Loucy (cell line): ENCODE measurements around the gene PTTG1IP.

Experiments used
- H2AFZ ChIP-seq: fragments of 200-600 bp; sonication (generic); 2 replicates; pipeline ENCODE4 v1.6.0; 2016; ENCODE audit warnings: antibody characterized with exemption, mild to moderate bottlenecking, low read length, moderate library complexity
- H3F3A ChIP-seq: fragments of 200-600 bp; 2 replicates; pipeline ENCODE4 v1.6.0; 2016; ENCODE audit warnings: antibody characterized with exemption, low read depth, mild to moderate bottlenecking
- H3K27me3 ChIP-seq: fragments of 200-600 bp; sonication (generic); 2 replicates; pipeline ENCODE4 v1.6.1; 2014; ENCODE audit warnings: low read length, mild to moderate bottlenecking; ENCODE audit not compliant: insufficient read depth, poor library complexity, severe bottlenecking
- H3K36me3 ChIP-seq: fragments of 200-600 bp; sonication (generic); 2 replicates; pipeline ENCODE4 v1.6.1; 2016; ENCODE audit warnings: low read length; ENCODE audit not compliant: insufficient read depth
- H3K4me1 ChIP-seq: fragments of 200-600 bp; sonication (generic); 2 replicates; pipeline ENCODE4 v1.5.1; 2014; ENCODE audit warnings: low read length, mild to moderate bottlenecking; ENCODE audit not compliant: insufficient read depth, poor library complexity, severe bottlenecking
- H3K4me2 ChIP-seq: fragments of 200-600 bp; sonication (generic); 2 replicates; pipeline ENCODE4 v1.6.0; 2014; ENCODE audit warnings: antibody characterized with exemption, low read length, low read depth, mild to moderate bottlenecking; ENCODE audit not compliant: poor library complexity, severe bottlenecking
- H3K4me3 ChIP-seq: fragments of 200-600 bp; sonication (generic); 2 replicates; pipeline ENCODE4 v1.5.1; 2014; ENCODE audit warnings: low read length, mild to moderate bottlenecking, mixed read lengths; ENCODE audit not compliant: poor library complexity, severe bottlenecking
- H3K79me2 ChIP-seq: fragments of 200-600 bp; sonication (generic); 2 replicates; pipeline ENCODE4 v1.6.1; 2014; ENCODE audit warnings: low read length; ENCODE audit not compliant: insufficient read depth
- H3K9ac ChIP-seq: fragments of 200-600 bp; sonication (generic); 2 replicates; pipeline ENCODE4 v1.6.0; 2014; ENCODE audit warnings: mild to moderate bottlenecking, low read depth, low read length, moderate library complexity; ENCODE audit not compliant: poor library complexity, severe bottlenecking
- H3K9me2 ChIP-seq: fragments of 200-600 bp; sonication (generic); replicated peaks from 2 replicates; pipeline ENCODE4 v1.6.1; 2016; ENCODE audit warnings: low read depth, low read length, mixed read lengths
- H3K9me3 ChIP-seq: fragments of 200-600 bp; sonication (generic); 2 replicates; pipeline ENCODE4 v1.6.1; 2014; ENCODE audit warnings: mild to moderate bottlenecking, antibody characterized with exemption, low read length, low read depth; ENCODE audit not compliant: insufficient read depth
- H4K20me1 ChIP-seq: fragments of 200-600 bp; sonication (generic); 2 replicates; pipeline ENCODE4 v1.6.0; 2014; ENCODE audit warnings: antibody characterized with exemption, low read length, mild to moderate bottlenecking; ENCODE audit not compliant: insufficient read depth, poor library complexity, severe bottlenecking
- EZH2phosphoT487 ChIP-seq: fragments of 200-600 bp; IDR thresholded peaks from 2 replicates; pipeline ENCODE4 v1.6.1; 2018; ENCODE audit warnings: antibody characterized with exemption, mild to moderate bottlenecking, moderate library complexity, borderline replicate concordance
- TF ChIP-seq, protein P1 (sequence below): fragments of 200-600 bp; sonication (generic); conservative IDR thresholded peaks from 2 replicates; pipeline ENCODE4 v1.5.1; 2014; ENCODE audit warnings: mild to moderate bottlenecking, antibody characterized with exemption, low read length

Gene PTTG1IP

GRCh38 chr21:44897326-44898010, 24.0 kb upstream of the PTTG1IP start:
- no peaks in the 10 kb centered on the region for H4K20me1 ChIP-seq
- H3K9ac ChIP-seq = no peak overlapping the region
- no peaks in the 10 kb centered on the region for H3F3A ChIP-seq
- no peak for TF ChIP-seq EZH2phosphoT487
- TF ChIP-seq, protein P1, sequence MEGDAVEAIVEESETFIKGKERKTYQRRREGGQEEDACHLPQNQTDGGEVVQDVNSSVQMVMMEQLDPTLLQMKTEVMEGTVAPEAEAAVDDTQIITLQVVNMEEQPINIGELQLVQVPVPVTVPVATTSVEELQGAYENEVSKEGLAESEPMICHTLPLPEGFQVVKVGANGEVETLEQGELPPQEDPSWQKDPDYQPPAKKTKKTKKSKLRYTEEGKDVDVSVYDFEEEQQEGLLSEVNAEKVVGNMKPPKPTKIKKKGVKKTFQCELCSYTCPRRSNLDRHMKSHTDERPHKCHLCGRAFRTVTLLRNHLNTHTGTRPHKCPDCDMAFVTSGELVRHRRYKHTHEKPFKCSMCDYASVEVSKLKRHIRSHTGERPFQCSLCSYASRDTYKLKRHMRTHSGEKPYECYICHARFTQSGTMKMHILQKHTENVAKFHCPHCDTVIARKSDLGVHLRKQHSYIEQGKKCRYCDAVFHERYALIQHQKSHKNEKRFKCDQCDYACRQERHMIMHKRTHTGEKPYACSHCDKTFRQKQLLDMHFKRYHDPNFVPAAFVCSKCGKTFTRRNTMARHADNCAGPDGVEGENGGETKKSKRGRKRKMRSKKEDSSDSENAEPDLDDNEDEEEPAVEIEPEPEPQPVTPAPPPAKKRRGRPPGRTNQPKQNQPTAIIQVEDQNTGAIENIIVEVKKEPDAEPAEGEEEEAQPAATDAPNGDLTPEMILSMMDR = no peak
- no peak overlapping the region for H2AFZ ChIP-seq
- no peak overlapping the region for H3K4me3 ChIP-seq
- H3K36me3 ChIP-seq = peaks cover 47% of the 10 kb centered on the region; the same call in 1 of the 2 replicates
- no peaks in the 10 kb centered on the region for H3K9me3 ChIP-seq
- no peaks in the 10 kb centered on the region for H3K9me2 ChIP-seq
- no peak overlapping the region for H3K4me2 ChIP-seq
- H3K4me1 ChIP-seq = no peaks in the 10 kb centered on the region
- no peaks in the 10 kb centered on the region for H3K79me2 ChIP-seq
- no peaks in the 10 kb centered on the region for H3K27me3 ChIP-seq

DNA sequence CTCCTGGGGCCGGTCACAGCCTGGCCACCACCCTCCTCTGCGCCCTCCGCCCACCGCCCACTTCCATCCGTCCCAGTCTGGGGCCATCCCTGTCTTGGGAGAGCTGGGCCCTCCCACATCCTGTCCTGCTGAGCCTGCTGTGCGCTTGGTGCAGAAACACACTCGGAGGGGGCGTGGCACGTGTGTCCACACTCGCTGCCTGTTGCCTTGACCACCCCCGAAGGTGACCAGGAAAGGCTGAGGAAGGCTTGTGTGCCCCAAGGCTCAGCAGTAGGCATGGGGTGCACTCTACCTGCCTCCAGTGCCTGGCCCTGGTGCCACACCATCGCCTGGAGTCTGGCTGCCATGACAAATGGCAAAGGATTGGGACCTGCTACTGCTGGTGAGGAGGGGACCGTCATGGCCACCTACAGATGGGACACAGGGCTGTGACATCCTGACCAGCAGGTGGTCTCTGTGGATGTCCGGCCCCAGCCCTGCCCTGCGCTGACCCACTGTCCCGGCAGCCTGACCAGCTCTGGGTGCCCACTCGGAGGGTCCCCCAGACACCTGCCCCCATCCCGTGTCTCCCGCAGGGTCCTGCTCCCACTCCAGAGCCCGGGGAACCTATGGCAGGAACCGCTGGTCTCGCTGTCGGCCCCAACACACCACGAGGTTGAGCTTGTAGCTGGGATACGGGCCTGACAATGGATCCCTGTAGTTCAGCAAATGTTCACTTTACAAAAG, 23.2 kb upstream of the PTTG1IP start:
- H3K27me3 ChIP-seq = no peaks in the 10 kb centered on the region
- peaks cover 39% of the 10 kb centered on the region; the same call in 1 of the 2 replicates for H3K36me3 ChIP-seq
- no peaks in the 10 kb centered on the region for H3K4me1 ChIP-seq
- H3K9ac ChIP-seq = no peak overlapping the region
- H3K9me2 ChIP-seq = no peaks in the 10 kb centered on the region
- H3K4me2 ChIP-seq = no peak overlapping the region
- H3F3A ChIP-seq = no peaks in the 10 kb centered on the region
- no peaks in the 10 kb centered on the region for H3K9me3 ChIP-seq
- H3K79me2 ChIP-seq = no peaks in the 10 kb centered on the region
- TF ChIP-seq, protein P1 = no peak
- no peak for TF ChIP-seq EZH2phosphoT487
- H4K20me1 ChIP-seq = no peaks in the 10 kb centered on the region
- H2AFZ ChIP-seq = no peak overlapping the region
- no peak overlapping the region for H3K4me3 ChIP-seq

GRCh38 chr21:44895859-44896258, 22.4 kb upstream of the PTTG1IP start:
- Histone ChIP-seq H3K4me3 (no peak overlapping the region), H3K9ac (no peak overlapping the region), H3K4me1 (no peaks in the 10 kb centered on the region), H3K9me3 (no peaks in the 10 kb centered on the region), H3K4me2 (no peak overlapping the region), H4K20me1 (no peaks in the 10 kb centered on the region), H3F3A (no peaks in the 10 kb centered on the region), H2AFZ (no peak overlapping the region), H3K9me2 (no peaks in the 10 kb centered on the region), H3K79me2 (no peaks in the 10 kb centered on the region), H3K27me3 (no peaks in the 10 kb centered on the region), H3K36me3 (peaks cover 31% of the 10 kb centered on the region; the same call in 1 of the 2 replicates)
- no peak for TF ChIP-seq EZH2phosphoT487
- TF ChIP-seq, protein P1 = no peak
